SK-N-MC (cell line): ENCODE measurements around the gene SCFD2.
"Not testable (repeated sequence)": the region's sequence is repeated elsewhere in the genome, so short reads cannot be mapped to it uniquely, and the experiment has no call there.

Source experiments
- DNase-seq: peaks from one replicate; pipeline ENCODE4 v3.0.0-alpha.2; 2011; ENCODE audit warnings: low read depth, low spot score
- H3K27ac ChIP-seq: fragments of 200-600 bp; sonication (generic); 2 replicates; pipeline ENCODE4 v1.5.1; 2016; ENCODE audit warnings: mixed run types
- H3K36me3 ChIP-seq: fragments of 200-600 bp; sonication (generic); 2 replicates; pipeline ENCODE4 v1.6.1; 2017; ENCODE audit warnings: antibody characterized with exemption, low read length, mixed read lengths; ENCODE audit not compliant: insufficient read depth
- H3K4me3 ChIP-seq: fragments of 200-600 bp; sonication (generic); 2 replicates; pipeline ENCODE4 v1.5.1; 2016
- H3K9ac ChIP-seq: fragments of 200-600 bp; sonication (generic); 2 replicates; pipeline ENCODE4 v1.8.0; 2017; ENCODE audit warnings: mixed run types, mixed read lengths; ENCODE audit not compliant: insufficient read length
- H3K9me3 ChIP-seq: fragments of 200-600 bp; sonication (generic); 2 replicates; pipeline ENCODE4 v1.6.1; 2017; ENCODE audit warnings: low read depth, mild to moderate bottlenecking, antibody characterized with exemption, low read length, moderate library complexity, mixed read lengths
- EZH2 ChIP-seq: fragments of 200-600 bp; sonication (generic); IDR thresholded peaks from one replicate; pipeline ENCODE4 v1.6.1; 2017; ENCODE audit warnings: antibody characterized with exemption
- FOXP2 ChIP-seq: optimal IDR thresholded peaks from 2 replicates; pipeline ENCODE3; 2011; ENCODE audit warnings: mild to moderate bottlenecking, moderate library complexity; ENCODE audit not compliant: insufficient read depth; ENCODE audit errors: extremely low read length, control extremely low read depth
- POLR2AphosphoS5 ChIP-seq: IDR thresholded peaks from 2 replicates; pipeline ENCODE4 v1.6.1; 2012; ENCODE audit warnings: mild to moderate bottlenecking, low read depth, low read length, borderline replicate concordance

The SCFD2 gene

GRCh38 chr4:53039741-53040458, 326.0 kb downstream of the SCFD2 start:
- Histone ChIP-seq H3K4me3 (no peak overlapping the region), H3K27ac (no peak overlapping the region), H3K9me3 (no peaks in the 10 kb centered on the region), H3K36me3 (no peaks in the 10 kb centered on the region), H3K9ac (no peak overlapping the region)
- no peak for DNase-seq
- no peak for TF ChIP-seq FOXP2
- TF ChIP-seq EZH2, result no peak
- TF ChIP-seq POLR2AphosphoS5, result no peak

GRCh38 chr4:53037892-53038291, 328.0 kb downstream of the SCFD2 start:
- no peak for DNase-seq
- no peak for TF ChIP-seq FOXP2
- no peak for TF ChIP-seq EZH2
- no peak for TF ChIP-seq POLR2AphosphoS5
- Histone ChIP-seq H3K36me3 (no peaks in the 10 kb centered on the region), H3K9me3 (no peaks in the 10 kb centered on the region), H3K27ac (no peak overlapping the region), H3K4me3 (no peak overlapping the region), H3K9ac (no peak overlapping the region)

- not testable (repeated sequence) for DNase-seq, H3K27ac ChIP-seq, H3K9ac ChIP-seq, H3K4me3 ChIP-seq, H3K36me3 ChIP-seq, H3K9me3 ChIP-seq
These were observed 333.0 kb downstream of the SCFD2 start for GRCh38 chr4:53032908-53033307.

DNA sequence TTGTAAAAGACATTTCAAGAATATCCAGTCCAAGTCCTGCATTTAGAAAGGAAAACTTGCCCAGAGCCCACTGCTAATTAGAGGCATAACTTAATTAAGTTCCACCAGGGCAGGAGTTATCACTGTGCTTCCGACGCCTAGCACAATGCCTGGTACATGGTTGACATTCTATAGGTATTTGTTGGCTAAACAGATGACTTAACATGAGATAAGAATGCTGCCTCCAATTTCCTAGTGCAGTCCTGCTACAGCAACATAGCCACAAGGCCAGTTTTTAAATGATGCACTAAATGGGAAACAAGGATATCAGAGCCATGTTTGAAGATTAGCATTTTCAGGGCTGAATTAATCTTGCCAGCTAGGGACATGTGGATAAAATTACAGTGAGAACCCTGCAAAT, 339.6 kb downstream of the SCFD2 start:
- Histone ChIP-seq H3K4me3 (no peak overlapping the region), H3K36me3 (no peaks in the 10 kb centered on the region), H3K9ac (no peak overlapping the region), H3K9me3 (no peaks in the 10 kb centered on the region), H3K27ac (no peak overlapping the region)
- TF ChIP-seq EZH2, result no peak
- TF ChIP-seq POLR2AphosphoS5, result no peak
- TF ChIP-seq FOXP2, result no peak
- no peak for DNase-seq

DNA sequence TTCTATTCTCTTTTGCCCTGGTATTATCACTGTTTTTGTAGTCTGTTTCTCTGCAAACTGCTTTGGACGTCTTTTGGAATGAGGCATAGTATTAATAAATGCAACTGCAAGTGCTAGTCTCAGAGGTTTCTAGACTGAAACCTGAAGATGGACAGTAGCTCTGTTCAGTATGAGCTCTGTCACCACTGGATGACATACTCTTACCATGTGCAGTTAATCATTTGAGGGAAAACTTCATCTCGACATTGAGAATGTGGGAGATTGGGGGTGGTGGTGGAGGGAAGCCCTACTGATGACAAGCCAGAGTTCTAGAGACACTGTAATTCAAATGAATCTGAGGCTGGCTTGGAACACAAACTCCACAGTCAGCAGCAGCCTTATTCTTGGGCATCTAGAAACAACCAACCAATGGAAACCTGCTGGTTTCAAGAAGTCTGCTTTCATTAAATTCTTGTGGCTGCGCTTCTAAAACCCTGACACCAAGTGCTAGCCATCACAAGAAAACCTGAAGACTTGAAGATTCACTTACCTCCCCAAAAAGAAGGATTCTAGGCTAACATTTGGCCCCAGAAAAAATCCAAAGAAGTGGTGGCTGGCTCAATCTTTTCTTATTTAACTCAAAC, 342.1 kb downstream of the SCFD2 start:
- DNase-seq, result no peak
- Histone ChIP-seq H3K9ac (no peak overlapping the region), H3K4me3 (no peak overlapping the region), H3K36me3 (no peaks in the 10 kb centered on the region), H3K27ac (no peak overlapping the region), H3K9me3 (no peaks in the 10 kb centered on the region)
- no peak for TF ChIP-seq POLR2AphosphoS5
- no peak for TF ChIP-seq EZH2
- TF ChIP-seq FOXP2, result no peak

DNA sequence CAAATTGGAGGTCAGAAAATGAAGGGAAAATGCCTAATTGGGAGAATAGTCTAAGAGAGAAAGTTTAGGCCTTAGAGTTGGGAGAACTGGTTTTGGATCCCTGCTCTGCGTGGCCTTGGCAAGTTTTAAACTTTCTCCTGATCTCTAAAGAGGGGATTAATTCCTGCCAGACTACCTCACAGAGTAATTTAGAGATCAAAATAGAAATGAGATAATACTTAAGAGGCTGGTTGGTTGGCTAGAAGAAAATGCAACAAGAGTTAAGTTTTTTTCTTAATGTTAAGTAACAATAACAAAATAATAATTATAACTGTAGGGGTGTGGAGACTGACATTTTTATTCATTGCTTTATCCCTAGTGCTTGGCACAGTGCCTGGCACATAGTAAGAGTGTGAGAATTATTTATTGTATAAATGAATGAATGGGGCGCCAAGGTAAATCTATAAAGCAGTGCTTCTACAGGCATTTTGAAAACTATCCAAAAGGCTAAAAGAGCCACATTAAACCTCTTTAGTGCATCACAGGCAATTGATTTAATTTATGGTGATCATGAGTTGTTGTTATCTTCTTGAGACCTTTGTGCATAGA, 343.3 kb downstream of the SCFD2 start:
- no peak for DNase-seq
- Histone ChIP-seq H3K27ac (no peak overlapping the region), H3K36me3 (no peaks in the 10 kb centered on the region), H3K9me3 (no peaks in the 10 kb centered on the region), H3K9ac (no peak overlapping the region), H3K4me3 (no peak overlapping the region)
- TF ChIP-seq FOXP2, result no peak

- Histone ChIP-seq H3K36me3 (no peaks in the 10 kb centered on the region), H3K27ac (no peak overlapping the region), H3K9me3 (no peaks in the 10 kb centered on the region), H3K9ac (no peak overlapping the region), H3K4me3 (no peak overlapping the region)
- no peak for TF ChIP-seq POLR2AphosphoS5
- no peak for TF ChIP-seq FOXP2
- TF ChIP-seq EZH2, result no peak
- no peak for DNase-seq
These were observed 343.9 kb downstream of the SCFD2 start for GRCh38 chr4:53021754-53022512.

DNA sequence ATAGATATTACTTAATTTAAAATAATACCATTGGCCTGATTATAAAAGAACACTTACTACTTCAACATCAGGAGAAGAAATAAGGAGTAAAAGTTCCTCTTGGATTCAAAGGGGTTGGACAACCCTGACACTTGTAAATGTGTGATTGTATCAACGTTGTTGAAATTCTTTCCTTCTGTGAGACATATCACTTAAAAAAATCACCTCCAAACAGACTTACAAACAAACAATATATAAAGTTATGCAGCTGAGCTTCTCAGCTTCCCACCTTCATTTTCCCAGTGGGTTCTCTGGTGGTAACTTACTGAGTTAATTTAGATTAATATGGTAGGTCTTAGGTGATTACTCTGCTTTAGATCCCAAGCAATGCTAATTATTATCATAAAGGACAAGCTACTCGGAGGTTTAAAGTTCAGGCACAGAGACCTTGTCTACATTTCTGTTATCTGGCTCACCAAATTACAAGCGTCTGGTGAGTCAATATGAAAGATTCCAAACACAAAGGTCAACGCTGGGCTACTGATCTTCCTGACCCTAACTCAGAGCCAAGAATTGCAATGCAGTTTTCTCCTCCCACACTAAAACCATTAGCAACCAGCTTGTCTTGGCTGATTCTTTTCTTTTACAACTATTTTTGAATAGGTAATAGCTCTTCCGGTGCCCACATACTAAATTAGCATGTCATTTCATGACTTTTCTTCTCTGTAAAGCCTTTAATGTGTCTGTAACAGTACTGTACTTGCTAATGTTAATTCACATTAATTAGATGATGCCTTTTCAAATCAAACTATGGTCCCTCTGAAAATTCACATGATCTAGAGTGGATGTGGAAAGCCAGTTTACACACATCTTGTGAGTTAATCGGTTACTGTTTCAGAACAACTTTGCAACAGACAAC, 346.1 kb downstream of the SCFD2 start:
- no peaks in the 10 kb centered on the region for H3K9me3 ChIP-seq
- DNase-seq, result no peak
- no peak overlapping the region for H3K4me3 ChIP-seq
- H3K27ac ChIP-seq, result no peak overlapping the region
- no peaks in the 10 kb centered on the region for H3K36me3 ChIP-seq
- no peak overlapping the region for H3K9ac ChIP-seq
- TF ChIP-seq POLR2AphosphoS5, result no peak
- TF ChIP-seq EZH2, result no peak
- no peak for TF ChIP-seq FOXP2
